ENCODE data around the gene PARD3. TPM values are rescaled to one million over a fixed set of nuclear protein-coding genes. Genes with fewer than 3 reads are reported as not detected.

PARD3 gene
- total RNA-seq, 1 experiment from 2014 or later = 51.8 TPM

DNA sequence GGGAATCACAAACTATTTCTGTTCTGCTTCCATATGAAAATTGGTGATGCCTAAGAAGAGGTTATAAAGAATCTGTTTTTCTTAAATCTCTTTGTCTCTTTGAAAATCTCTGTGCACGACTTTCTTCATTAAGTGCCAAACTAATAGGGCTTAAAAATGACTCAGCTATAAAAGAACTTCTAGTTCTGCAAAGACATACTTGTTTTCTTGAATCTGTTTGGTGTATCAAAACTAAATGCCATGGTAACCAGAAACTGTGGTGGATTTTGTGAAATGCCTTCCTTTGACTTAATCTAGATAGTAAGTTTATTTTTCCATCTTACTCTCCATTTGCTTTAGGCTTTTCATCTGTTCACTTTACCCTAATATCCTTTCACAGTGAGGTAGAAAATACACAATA is 417.8 kb downstream of the PARD3 start:
- Mint-ChIP-seq H3K27me3 (ENCODE audit: low read depth) (no peaks in the 10 kb centered on the region), H3K4me1 (peaks cover 14% of the 10 kb centered on the region), H3K9me3 (no peaks in the 10 kb centered on the region), H3K4me3 (no peak overlapping the region), H3K36me3 (no peaks in the 10 kb centered on the region), H3K27ac (0 out of 2 replicates have a peak overlapping the region, but pooled peaks have one; percentile 43)
- POLR2A ChIA-PET = no interaction called here
- ATAC-seq = no peak
- no peak for TF ChIP-seq SMAD4 (CRISPR knock-in tag; IDR thresholded peaks at IDR 0.05)
- TF ChIP-seq, protein P1, sequence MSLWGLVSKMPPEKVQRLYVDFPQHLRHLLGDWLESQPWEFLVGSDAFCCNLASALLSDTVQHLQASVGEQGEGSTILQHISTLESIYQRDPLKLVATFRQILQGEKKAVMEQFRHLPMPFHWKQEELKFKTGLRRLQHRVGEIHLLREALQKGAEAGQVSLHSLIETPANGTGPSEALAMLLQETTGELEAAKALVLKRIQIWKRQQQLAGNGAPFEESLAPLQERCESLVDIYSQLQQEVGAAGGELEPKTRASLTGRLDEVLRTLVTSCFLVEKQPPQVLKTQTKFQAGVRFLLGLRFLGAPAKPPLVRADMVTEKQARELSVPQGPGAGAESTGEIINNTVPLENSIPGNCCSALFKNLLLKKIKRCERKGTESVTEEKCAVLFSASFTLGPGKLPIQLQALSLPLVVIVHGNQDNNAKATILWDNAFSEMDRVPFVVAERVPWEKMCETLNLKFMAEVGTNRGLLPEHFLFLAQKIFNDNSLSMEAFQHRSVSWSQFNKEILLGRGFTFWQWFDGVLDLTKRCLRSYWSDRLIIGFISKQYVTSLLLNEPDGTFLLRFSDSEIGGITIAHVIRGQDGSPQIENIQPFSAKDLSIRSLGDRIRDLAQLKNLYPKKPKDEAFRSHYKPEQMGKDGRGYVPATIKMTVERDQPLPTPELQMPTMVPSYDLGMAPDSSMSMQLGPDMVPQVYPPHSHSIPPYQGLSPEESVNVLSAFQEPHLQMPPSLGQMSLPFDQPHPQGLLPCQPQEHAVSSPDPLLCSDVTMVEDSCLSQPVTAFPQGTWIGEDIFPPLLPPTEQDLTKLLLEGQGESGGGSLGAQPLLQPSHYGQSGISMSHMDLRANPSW (CRISPR knock-in tag; conservative IDR thresholded peaks at IDR 0.05; ENCODE audit: low read depth) = no peak
- no peak for TF ChIP-seq RELA (CRISPR knock-in tag; IDR thresholded peaks at IDR 0.05; ENCODE audit: borderline replicate concordance)
- no peak for TF ChIP-seq TCF7 (CRISPR knock-in tag; IDR thresholded peaks at IDR 0.05; ENCODE audit: low read depth)
- TF ChIP-seq, protein P2, sequence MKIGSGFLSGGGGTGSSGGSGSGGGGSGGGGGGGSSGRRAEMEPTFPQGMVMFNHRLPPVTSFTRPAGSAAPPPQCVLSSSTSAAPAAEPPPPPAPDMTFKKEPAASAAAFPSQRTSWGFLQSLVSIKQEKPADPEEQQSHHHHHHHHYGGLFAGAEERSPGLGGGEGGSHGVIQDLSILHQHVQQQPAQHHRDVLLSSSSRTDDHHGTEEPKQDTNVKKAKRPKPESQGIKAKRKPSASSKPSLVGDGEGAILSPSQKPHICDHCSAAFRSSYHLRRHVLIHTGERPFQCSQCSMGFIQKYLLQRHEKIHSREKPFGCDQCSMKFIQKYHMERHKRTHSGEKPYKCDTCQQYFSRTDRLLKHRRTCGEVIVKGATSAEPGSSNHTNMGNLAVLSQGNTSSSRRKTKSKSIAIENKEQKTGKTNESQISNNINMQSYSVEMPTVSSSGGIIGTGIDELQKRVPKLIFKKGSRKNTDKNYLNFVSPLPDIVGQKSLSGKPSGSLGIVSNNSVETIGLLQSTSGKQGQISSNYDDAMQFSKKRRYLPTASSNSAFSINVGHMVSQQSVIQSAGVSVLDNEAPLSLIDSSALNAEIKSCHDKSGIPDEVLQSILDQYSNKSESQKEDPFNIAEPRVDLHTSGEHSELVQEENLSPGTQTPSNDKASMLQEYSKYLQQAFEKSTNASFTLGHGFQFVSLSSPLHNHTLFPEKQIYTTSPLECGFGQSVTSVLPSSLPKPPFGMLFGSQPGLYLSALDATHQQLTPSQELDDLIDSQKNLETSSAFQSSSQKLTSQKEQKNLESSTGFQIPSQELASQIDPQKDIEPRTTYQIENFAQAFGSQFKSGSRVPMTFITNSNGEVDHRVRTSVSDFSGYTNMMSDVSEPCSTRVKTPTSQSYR (CRISPR knock-in tag; IDR thresholded peaks at IDR 0.05) = no peak
- TF ChIP-seq NR3C1 (CRISPR knock-in tag; conservative IDR thresholded peaks at IDR 0.05; ENCODE audit: low read depth) = no peak
- TF ChIP-seq NFATC4 (CRISPR knock-in tag; IDR thresholded peaks at IDR 0.05) = no peak
- TF ChIP-seq, protein P3, sequence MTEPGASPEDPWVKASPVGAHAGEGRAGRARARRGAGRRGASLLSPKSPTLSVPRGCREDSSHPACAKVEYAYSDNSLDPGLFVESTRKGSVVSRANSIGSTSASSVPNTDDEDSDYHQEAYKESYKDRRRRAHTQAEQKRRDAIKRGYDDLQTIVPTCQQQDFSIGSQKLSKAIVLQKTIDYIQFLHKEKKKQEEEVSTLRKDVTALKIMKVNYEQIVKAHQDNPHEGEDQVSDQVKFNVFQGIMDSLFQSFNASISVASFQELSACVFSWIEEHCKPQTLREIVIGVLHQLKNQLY (CRISPR knock-in tag; IDR thresholded peaks at IDR 0.05) = no peak
- no peak for TF ChIP-seq ZNF263 (CRISPR knock-in tag; IDR thresholded peaks at IDR 0.05; ENCODE audit: low read depth)
- no peak for TF ChIP-seq ZNF138 (CRISPR knock-in tag; conservative IDR thresholded peaks at IDR 0.05)
- no peak for TF ChIP-seq ZNF671 (CRISPR knock-in tag; IDR thresholded peaks at IDR 0.05)
- TF ChIP-seq, protein P4, sequence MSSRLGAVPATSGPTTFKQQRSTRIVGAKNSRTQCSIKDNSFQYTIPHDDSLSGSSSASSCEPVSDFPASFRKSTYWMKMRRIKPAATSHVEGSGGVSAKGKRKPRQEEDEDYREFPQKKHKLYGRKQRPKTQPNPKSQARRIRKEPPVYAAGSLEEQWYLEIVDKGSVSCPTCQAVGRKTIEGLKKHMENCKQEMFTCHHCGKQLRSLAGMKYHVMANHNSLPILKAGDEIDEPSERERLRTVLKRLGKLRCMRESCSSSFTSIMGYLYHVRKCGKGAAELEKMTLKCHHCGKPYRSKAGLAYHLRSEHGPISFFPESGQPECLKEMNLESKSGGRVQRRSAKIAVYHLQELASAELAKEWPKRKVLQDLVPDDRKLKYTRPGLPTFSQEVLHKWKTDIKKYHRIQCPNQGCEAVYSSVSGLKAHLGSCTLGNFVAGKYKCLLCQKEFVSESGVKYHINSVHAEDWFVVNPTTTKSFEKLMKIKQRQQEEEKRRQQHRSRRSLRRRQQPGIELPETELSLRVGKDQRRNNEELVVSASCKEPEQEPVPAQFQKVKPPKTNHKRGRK (CRISPR knock-in tag; IDR thresholded peaks at IDR 0.05; ENCODE audit: borderline replicate concordance) = no peak
- no peak for TF ChIP-seq HMGA2 (CRISPR knock-in tag; IDR thresholded peaks at IDR 0.05)
- no peak for TF ChIP-seq ZNF121 (CRISPR knock-in tag; IDR thresholded peaks at IDR 0.05)
- TF ChIP-seq NFE2L1 (CRISPR knock-in tag; IDR thresholded peaks at IDR 0.05) = no peak
- no peak for TF ChIP-seq CBFB (CRISPR knock-in tag; IDR thresholded peaks at IDR 0.05; ENCODE audit: low read depth)
- TF ChIP-seq, protein P5, sequence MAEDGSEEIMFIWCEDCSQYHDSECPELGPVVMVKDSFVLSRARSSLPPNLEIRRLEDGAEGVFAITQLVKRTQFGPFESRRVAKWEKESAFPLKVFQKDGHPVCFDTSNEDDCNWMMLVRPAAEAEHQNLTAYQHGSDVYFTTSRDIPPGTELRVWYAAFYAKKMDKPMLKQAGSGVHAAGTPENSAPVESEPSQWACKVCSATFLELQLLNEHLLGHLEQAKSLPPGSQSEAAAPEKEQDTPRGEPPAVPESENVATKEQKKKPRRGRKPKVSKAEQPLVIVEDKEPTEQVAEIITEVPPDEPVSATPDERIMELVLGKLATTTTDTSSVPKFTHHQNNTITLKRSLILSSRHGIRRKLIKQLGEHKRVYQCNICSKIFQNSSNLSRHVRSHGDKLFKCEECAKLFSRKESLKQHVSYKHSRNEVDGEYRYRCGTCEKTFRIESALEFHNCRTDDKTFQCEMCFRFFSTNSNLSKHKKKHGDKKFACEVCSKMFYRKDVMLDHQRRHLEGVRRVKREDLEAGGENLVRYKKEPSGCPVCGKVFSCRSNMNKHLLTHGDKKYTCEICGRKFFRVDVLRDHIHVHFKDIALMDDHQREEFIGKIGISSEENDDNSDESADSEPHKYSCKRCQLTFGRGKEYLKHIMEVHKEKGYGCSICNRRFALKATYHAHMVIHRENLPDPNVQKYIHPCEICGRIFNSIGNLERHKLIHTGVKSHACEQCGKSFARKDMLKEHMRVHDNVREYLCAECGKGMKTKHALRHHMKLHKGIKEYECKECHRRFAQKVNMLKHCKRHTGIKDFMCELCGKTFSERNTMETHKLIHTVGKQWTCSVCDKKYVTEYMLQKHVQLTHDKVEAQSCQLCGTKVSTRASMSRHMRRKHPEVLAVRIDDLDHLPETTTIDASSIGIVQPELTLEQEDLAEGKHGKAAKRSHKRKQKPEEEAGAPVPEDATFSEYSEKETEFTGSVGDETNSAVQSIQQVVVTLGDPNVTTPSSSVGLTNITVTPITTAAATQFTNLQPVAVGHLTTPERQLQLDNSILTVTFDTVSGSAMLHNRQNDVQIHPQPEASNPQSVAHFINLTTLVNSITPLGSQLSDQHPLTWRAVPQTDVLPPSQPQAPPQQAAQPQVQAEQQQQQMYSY (CRISPR knock-in tag; IDR thresholded peaks at IDR 0.05) = no peak
- no peak for TF ChIP-seq TP53 (CRISPR knock-in tag; IDR thresholded peaks at IDR 0.05)
- TF ChIP-seq, protein P6, sequence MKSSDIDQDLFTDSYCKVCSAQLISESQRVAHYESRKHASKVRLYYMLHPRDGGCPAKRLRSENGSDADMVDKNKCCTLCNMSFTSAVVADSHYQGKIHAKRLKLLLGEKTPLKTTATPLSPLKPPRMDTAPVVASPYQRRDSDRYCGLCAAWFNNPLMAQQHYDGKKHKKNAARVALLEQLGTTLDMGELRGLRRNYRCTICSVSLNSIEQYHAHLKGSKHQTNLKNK (CRISPR knock-in tag; IDR thresholded peaks at IDR 0.05) = no peak
- CTCF ChIA-PET = no interaction called here
- DNase-seq (ENCODE audit: low spot score) = no peak
